HT1080 (cell line): ENCODE measurements around the gene PTPRD. TPM values are rescaled to one million over a fixed set of nuclear protein-coding genes. Genes with fewer than 3 reads are reported as not detected.

Experiments
- DNase-seq: peaks from one replicate; pipeline ENCODE4 v3.0.0-alpha.2; 2015; ENCODE audit warnings: low read depth
- total RNA-seq: library from RNA; depleted of rRNA; stranded (reverse); fragments of >200 nt; shearing (Covaris generic); gene quantifications from 2 replicates; pipeline ENCODE4 v1.2.3, GENCODE V29; 2014

The PTPRD gene
- total RNA-seq, 1 experiment from 2014 or later = 9.6 TPM

DNA sequence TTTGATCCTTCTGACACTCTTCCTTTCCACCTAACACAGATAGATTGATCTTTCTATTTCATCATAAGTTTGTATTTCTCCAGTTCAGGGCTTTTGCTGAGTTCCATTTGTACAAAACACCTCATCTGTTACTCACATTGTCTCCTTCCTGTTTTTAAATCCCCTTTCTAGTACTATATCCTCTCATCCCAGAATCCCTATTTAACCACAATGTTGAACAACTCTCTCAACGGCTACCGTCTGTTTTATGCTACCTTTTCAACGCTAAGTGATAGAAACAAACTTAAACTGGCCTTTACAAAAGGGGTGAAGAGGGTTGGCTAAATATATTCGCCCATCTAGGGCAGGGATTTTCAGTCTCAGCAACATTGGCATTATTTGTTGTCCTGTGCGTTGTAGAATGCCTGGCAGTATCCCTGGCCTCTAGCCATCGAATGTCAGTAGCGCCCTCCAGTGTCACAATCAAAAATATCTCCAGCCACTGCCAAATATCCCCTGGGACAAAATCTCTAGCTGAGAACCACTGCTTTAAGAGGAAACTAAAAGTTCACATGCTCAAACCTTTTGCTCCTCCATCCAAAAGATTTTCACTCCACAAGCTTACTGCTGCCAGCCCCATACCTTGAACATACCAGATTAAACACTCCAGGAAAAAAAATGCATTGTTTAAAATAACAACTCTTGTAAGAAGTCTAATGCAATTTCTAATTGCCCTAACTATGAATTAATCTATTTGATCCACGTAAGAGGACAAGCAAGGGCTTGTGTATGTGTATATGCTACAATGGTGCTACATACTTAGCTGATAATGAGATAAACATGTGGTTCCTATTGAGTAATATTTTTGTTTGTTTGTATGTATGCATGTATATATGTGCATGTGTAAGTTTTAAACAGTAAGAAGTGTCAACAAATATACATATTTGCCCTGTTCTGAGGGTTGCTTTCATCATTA, 344.0 kb downstream of the PTPRD start:
- DNase-seq = peak; percentile 66

GRCh38 chr9:10265153-10265631, 347.6 kb downstream of the PTPRD start:
- peak; percentile 86 for DNase-seq

GRCh38 chr9:10260501-10260900, 352.3 kb downstream of the PTPRD start:
- no peak for DNase-seq

- DNase-seq = no peak
Observed at GRCh38 chr9:10259668-10260067, 353.1 kb downstream of the PTPRD start.

DNA sequence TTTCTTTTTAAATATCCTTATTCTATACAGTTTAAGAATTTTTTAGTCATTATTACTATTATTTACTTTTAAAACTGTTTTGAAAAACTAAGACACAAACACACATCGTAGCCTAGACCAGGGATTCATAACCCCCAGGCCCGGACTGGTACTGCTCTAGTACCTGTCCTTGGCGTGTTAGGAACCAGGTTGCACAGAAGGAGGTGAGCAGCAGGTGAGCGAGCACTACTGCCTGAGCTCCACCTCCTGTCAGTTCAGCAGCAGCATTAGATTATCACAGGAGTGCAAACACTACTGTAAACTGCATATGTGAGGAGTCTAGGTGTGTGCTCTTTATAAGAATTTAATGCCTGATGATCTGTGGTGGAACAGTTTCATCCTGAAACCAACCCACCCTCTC, 357.0 kb downstream of the PTPRD start:
- DNase-seq = no peak

GRCh38 chr9:10254338-10254737, 358.5 kb downstream of the PTPRD start:
- DNase-seq = no peak

GRCh38 chr9:10253341-10253740, 359.5 kb downstream of the PTPRD start:
- no peak for DNase-seq

DNA sequence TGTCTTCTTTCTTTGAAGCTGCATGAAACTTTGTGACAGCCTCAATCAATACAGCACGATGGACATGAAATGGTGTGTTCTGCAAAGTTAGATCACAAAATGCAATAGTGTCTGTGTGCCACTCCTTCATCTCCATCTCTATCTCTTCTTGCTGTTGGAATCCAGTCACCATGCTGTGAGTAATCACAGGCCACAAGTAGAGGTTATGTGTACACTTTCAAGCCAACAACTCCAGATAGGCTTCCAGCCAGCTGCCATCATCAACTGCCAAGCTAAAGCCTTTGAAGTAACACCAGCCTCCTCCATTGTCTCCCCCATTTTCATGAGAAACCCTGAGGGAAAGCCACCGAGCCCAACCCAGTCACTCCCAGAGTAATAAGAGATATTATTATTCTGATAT, 360.6 kb downstream of the PTPRD start:
- DNase-seq = peak; percentile 5

DNA sequence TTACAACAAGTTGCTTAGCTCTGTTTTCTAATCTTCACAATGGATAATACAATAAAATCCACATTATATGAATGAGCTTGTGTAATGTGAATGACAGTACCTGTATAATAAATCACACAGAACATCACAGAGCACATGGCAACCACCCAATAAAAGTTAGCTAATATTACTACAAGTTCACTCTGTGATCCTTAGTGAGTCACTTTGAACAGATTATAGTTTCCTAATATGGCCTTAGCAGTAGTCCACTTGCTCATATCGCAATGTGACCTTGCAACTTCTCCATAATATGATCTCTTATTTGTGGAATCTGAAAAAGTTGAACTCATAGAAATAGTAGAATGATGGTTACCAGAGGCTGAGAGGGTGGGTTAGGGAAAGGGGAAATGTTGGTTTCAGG, 361.3 kb downstream of the PTPRD start:
- DNase-seq = peak; percentile 49

- DNase-seq = no peak
Observed at GRCh38 chr9:10250219-10250618, 362.6 kb downstream of the PTPRD start.

- DNase-seq = no peak
Observed at GRCh38 chr9:10248890-10249289, 363.9 kb downstream of the PTPRD start.

DNA sequence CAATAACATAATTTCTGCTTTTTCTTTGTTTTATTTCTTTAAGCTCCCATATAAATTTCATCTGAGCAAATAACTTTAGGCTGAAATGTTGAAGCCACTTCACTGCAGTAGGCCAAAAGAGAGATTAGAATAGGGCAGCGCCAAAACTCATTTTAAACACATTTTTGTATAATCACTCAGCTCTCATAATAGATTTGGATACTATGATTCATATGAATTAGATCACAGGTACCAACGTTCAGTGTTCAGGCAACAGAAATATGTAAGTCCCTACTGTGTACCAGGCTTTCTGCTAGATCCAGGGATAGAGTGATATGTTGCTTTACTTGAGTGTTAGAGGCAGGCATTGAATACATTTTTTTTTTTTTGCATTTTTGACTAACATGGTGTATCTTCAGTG, 370.5 kb downstream of the PTPRD start:
- no peak for DNase-seq

- no peak for DNase-seq
Observed at GRCh38 chr9:10238087-10238486, 374.7 kb downstream of the PTPRD start.

DNA sequence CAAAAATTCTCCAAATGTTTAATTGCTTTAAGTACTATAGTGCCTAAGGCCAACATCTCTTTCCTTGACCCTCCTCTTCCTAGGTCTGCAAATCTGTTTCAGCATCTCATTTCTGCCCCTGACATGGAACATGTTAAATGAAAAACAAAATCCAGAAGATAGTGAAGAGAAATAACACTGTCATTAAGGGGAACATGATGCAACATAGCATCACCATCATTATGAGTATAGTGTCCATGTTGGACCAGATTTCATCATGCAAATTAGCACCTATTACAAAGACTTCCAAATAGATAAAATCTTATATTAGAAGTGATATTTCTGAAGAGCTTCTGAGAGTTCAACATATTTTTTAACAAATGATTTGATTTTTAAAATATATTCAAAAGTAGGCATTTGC, 375.2 kb downstream of the PTPRD start:
- no peak for DNase-seq

GRCh38 chr9:10236161-10236560, 376.6 kb downstream of the PTPRD start:
- DNase-seq = no peak

DNA sequence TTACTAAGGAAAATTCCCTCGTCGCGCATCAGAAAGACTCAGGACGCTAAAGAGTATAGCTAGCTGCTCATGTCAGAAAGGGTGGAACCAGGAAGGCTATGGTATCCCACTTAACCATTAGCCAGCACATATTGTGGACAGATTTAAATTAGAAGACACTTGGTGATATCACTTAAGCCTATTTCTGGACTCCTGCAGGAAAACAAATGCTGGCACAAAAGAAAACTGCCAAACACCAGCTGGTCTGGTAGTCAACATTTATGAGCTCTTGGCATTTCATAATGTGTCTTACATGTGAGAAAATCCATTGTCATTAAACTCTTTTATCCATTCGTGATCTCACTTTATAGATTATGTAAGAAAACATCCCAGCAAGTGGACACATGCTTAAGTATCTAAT, 377.4 kb downstream of the PTPRD start:
- no peak for DNase-seq

DNA sequence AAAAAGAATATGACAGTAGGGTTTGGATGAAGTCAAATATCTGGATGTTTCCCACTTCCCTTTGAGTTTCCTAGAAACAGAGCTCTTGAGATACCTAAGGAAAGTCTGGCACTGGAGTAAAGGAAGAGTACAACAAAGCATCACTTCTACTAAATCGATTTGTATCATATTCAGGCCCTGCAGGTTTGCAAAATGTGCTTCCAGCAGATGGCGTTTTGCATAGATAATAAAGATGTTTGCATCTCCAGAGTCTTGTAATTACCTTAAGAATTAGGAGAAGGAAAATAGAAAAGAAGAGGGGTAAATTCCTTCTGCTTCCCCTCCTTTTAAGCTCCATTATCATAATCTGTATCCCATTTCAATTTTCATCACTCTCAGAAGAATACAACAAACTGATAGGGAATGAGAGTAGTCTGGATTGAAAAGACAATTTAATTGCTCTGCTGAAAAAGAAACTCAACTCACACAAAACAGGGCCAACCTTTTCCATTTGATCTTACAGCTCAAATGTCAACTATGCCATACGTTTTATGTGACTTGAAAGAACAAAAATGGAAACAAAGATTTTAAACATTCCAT, 380.4 kb downstream of the PTPRD start:
- peak; percentile 13 for DNase-seq

DNA sequence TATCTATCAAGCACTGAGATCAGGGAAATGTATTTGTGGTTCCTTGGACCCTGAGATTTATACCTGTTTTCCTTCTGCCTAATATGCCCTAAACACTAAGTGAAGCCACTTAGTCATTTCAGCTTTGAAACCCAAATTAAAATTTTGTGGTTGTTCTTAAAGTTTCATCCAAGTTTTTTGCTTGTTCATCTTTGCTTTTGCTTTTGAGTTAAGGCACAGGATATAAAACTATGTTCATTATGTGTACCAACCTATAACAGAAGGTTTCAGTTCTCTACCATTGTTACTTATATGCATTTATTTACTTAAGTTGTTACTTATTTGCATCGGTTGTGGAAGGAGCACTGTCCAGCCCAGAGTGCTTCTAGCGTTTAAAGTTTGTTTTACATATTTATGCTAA, 382.3 kb downstream of the PTPRD start:
- no peak for DNase-seq

DNA sequence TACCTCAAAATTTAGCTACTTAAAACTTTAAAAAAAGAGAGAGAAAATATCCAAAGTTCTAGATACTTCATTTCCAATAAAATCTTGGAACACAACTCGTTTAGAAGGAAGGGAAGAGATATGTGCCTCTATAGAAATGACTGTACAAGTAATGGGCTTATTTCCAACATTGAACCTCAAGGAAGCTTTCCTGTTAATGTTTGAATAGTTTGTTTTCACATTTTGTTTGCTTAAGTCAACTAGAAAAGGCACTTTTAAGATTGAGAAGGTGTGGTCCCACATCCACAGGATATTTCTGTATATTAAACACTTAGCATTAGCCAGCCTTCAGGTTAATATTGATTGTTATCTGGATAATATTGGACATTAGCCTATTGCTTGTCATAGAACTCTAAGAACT, 384.7 kb downstream of the PTPRD start:
- no peak for DNase-seq

DNA sequence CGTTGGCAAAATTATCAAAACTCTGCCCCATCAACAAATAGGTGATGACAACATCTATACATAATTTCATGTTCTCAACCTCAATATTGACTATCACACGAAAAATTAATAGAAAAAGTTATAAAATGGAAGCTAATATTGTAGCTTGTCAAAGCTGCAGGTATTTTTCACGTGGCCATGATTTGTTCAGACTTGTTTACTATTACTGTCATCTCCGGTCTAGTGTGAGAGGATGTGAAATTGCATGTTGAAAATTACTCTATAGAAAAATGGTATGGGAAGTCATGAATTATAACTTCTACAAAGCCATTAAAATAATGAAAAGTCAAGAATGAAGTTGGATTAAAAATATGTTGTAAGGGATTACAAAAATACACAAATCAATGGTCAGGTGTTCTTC, 385.8 kb downstream of the PTPRD start:
- no peak for DNase-seq

- DNase-seq = no peak
Observed at GRCh38 chr9:10212702-10213101, 400.1 kb downstream of the PTPRD start.

- DNase-seq = no peak
Observed at GRCh38 chr9:10208691-10209069, 404.1 kb downstream of the PTPRD start.

GRCh38 chr9:10204276-10204675, 408.5 kb downstream of the PTPRD start:
- DNase-seq = no peak
